ENCODE results near the gene UIMC1. TPM values are rescaled to one million over a fixed set of nuclear protein-coding genes. Genes with fewer than 3 reads are reported as not detected.

UIMC1 gene
- total RNA-seq, 4 donors from 2014 or later = 10.4 to 24.3 (median 20.2) TPM

- no peaks in the 10 kb centered on the region for H3K27me3 ChIP-seq
- no peak for DNase-seq
- H3K4me1 ChIP-seq = no peaks in the 10 kb centered on the region
- H3K4me3 ChIP-seq = no peak overlapping the region
- no peaks in the 10 kb centered on the region for H3K9me3 ChIP-seq
- no peak overlapping the region for H3K27ac ChIP-seq
- intact Hi-C loops (cut with DNase I; ENCODE audit: low total_unique reads) (loop anchor here (5.0 kb wide), 1 partner anchor 299 kb away; no protein-coding TSS in a partner anchor), in situ Hi-C loops (cut with MboI; ENCODE audit: low sequenced_read_pairs in 4 of 4) (loop anchor here in 2 of 4 donors (25.0 kb wide), 1 partner anchor 294 kb away; no protein-coding TSS in a partner anchor)
- TF ChIP-seq CTCF (IDR thresholded peaks at IDR 0.05 in 4 of 5, conservative IDR thresholded peaks at IDR 0.05 in 1 of 5) (no peak), POLR2A (IDR thresholded peaks at IDR 0.05) (no peak)
- H3K36me3 ChIP-seq = peaks cover 0 to 26% of the 10 kb centered on the region in 2 donors
- no peak for ATAC-seq
Observed at GRCh38 chr5:176955895-176956294, 50.7 kb downstream of the UIMC1 start.

GRCh38 chr5:176954050-176954449 is 52.5 kb downstream of the UIMC1 start:
- H3K27ac ChIP-seq = no peak overlapping the region
- DNase-seq (no peak), ATAC-seq (no peak)
- H3K4me3 ChIP-seq = no peak overlapping the region
- H3K27me3 ChIP-seq = no peaks in the 10 kb centered on the region
- H3K9me3 ChIP-seq = no peaks in the 10 kb centered on the region
- in situ Hi-C loops (cut with MboI; ENCODE audit: low sequenced_read_pairs in 4 of 4) (loop anchor here in 2 of 4 donors (25.0 kb wide), 1 partner anchor 292 kb away; no protein-coding TSS in a partner anchor), intact Hi-C loops (cut with DNase I; ENCODE audit: low total_unique reads) (no loop called here)
- peaks cover 0 to 38% of the 10 kb centered on the region in 2 donors for H3K36me3 ChIP-seq
- no peak for TF ChIP-seq CTCF (IDR thresholded peaks at IDR 0.05 in 4 of 5, conservative IDR thresholded peaks at IDR 0.05 in 1 of 5)
- TF ChIP-seq POLR2A (IDR thresholded peaks at IDR 0.05) = no peak
- H3K4me1 ChIP-seq = peaks cover 0 to 4% of the 10 kb centered on the region in 2 donors

GRCh38 chr5:176952531-176953193 is 53.9 kb downstream of the UIMC1 start:
- Histone ChIP-seq H3K9me3 (no peaks in the 10 kb centered on the region), H3K4me1 (peaks cover 0 to 10% of the 10 kb centered on the region in 2 donors), H3K27ac (no peak overlapping the region), H3K4me3 (no peak overlapping the region), H3K36me3 (peaks cover 0 to 42% of the 10 kb centered on the region in 2 donors), H3K27me3 (no peaks in the 10 kb centered on the region)
- in situ Hi-C loops (cut with MboI; ENCODE audit: low sequenced_read_pairs in 4 of 4) (loop anchor here in 2 of 4 donors (25.0 kb wide), 1 partner anchor 290 kb away; no protein-coding TSS in a partner anchor), intact Hi-C loops (cut with DNase I; ENCODE audit: low total_unique reads) (no loop called here)
- DNase-seq (no peak), ATAC-seq (no peak)
- TF ChIP-seq POLR2A (IDR thresholded peaks at IDR 0.05) = no peak
- TF ChIP-seq CTCF (IDR thresholded peaks at IDR 0.05 in 4 of 5, conservative IDR thresholded peaks at IDR 0.05 in 1 of 5) = no peak

GRCh38 chr5:176948458-176948857 is 58.1 kb downstream of the UIMC1 start:
- DNase-seq (no peak), ATAC-seq (no peak)
- Histone ChIP-seq H3K36me3 (peaks cover 0 to 40% of the 10 kb centered on the region in 2 donors), H3K9me3 (no peaks in the 10 kb centered on the region), H3K27ac (no peak overlapping the region), H3K4me1 (peaks cover 4 to 10% of the 10 kb centered on the region in 2 donors), H3K27me3 (no peaks in the 10 kb centered on the region), H3K4me3 (no peak overlapping the region)
- intact Hi-C loops (cut with DNase I; ENCODE audit: low total_unique reads) (no loop called here), in situ Hi-C loops (cut with MboI; ENCODE audit: low sequenced_read_pairs in 4 of 4) (no loop called here)
- no peak for TF ChIP-seq POLR2A (IDR thresholded peaks at IDR 0.05)
- TF ChIP-seq CTCF (IDR thresholded peaks at IDR 0.05 in 4 of 5, conservative IDR thresholded peaks at IDR 0.05 in 1 of 5) = no peak

Measured in gastrocnemius medialis (tissue), 4 donors.